NCI-H187 treated with DMSO at 0.1 percent for 48 hours (cell line): ENCODE results near the gene KIF5A.
"Not testable (repeated sequence)": the region's sequence is repeated elsewhere in the genome, so short reads cannot be mapped to it uniquely, and the experiment has no call there.

ENCODE experiments used
- DNase-seq: peaks from one replicate; lab custom pipeline; 2025; lab: John Stamatoyannopoulos, UW

Gene KIF5A

DNA sequence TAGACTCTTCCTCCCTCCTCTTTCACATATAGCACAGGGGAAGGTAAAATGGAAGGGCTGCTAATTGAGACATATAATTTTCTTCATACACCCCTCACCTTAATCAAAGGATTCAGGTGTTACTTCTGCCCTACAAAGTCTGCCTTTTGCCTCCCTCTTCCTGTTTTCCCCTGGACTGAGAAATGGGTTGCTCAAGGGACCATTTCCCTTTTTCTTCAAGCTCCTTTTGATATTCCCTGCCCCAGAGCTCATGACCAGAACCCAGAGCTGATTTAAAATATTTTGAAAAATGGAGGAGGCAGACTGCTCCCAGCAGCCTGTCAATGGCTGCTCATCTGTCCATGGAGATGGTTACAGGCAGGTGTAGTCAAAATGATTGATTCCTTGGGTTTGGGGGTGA, 34.8 kb downstream of the KIF5A start:
- no peak for DNase-seq

DNA sequence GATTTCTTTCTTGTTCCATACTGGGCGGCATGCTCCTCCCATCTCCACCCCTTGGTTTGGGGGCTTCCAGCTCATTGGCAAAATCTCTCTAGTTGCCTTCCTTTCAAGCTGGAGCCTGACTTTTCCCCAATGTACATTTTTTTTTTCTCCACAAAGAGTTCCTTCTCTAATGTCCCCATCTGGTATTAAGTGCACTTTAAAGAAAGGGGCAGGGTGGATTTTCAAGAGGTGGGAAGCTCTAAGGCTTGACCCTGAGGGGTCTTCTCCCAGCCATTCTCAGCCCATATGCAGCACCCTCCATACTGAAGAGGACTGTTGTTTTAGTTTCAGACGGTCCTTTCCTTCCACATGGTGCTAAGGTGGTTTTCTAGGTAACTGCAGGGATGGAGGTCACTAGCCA, 35.3 kb downstream of the KIF5A start:
- DNase-seq: no peak

DNA sequence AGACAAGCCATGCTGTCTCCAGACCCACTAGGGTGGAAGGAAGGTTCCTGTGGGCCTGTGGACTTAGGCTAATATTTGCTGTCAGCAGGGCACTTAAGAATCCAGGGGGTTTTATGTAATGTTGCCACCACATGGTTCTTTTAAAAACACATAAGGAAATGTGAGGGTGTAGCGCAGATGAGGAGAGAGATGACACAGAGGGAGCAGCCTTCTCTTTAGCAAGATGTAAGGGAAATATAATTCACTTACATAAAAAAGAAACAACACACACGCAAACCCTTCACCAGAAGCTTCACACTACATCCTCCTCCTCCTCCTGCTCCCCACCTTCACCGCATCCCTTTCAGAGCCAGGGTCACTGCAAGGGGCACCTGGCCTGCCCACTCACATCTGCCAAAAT, 36.3 kb downstream of the KIF5A start:
- no peak for DNase-seq

DNA sequence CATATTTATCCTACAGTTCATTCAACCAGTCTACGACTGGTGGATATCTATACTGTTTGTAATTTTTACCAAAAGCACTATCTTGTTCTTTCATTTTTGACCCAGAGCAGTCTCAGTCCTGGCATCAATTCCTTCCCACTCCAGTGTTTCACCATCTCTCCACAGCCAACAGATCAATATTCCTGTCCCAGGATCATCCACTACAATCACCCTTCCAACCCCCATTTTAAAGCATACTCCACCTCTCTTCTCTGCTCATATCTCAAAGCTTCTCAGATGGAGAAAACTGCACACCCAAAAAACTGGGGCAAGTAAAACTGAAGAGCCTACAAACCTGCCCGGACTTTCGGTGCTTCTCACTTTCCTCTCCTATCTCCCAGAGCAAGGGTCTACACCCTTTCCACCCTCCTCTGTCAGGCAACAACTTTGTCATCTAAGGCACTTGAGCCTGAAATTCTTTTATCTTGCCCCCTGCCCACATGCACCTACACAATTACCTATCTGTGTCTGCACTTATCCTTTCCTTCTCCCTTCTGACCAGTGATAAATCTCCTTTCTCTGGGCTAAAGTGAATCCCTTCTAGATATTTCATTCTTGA, 37.1 kb downstream of the KIF5A start:
- no peak for DNase-seq

DNA sequence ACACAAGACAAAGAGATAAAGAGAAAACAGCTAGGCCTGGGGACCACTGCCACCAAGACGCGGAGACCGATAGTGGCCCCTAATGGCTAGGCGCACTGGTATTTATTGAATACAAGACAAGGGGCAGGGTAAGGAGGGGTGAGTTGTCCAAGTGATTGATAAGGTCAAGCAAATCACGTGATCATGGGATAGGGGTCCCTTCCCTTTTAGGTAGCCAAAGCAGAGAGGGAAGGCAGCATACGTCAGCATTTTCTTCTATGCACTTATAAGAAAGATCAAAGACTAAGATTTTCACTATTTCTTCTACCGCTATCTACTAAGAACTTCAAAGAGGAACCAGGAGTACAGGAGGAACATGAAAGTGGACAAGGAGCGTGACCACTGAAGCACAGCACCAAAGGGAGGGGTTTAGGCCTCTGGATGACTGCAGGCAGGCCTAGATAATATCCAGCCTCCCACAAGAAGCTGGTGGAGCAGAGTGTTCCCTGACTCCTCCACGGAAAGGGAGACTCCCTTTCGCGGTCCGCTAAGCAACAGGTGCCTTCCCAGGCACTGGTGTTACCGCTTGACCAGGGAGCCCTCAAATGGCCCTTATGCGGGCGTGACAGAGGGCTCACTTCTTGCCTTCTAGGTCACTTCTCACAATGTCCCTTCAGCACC, 39.2 kb downstream of the KIF5A start:
- DNase-seq: not testable (repeated sequence)

DNA sequence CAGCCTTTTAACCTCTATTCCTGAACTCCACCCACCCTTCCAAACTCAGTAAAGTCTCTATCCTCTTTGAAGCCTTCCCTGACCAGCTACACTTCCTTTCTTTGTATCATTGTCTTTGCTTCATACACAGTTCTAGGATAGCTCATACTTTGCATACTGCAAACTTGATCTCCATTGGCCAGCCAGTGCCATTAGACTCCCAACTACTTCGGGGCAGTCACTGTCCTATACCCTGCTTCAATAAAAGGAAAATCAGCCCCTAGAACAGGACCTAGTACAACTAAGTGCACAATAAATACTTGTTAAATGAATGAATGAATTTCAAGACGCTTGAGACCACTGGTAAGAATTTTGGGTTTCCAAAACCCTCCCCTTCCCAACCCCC, 40.6 kb downstream of the KIF5A start:
- DNase-seq: no peak

DNA sequence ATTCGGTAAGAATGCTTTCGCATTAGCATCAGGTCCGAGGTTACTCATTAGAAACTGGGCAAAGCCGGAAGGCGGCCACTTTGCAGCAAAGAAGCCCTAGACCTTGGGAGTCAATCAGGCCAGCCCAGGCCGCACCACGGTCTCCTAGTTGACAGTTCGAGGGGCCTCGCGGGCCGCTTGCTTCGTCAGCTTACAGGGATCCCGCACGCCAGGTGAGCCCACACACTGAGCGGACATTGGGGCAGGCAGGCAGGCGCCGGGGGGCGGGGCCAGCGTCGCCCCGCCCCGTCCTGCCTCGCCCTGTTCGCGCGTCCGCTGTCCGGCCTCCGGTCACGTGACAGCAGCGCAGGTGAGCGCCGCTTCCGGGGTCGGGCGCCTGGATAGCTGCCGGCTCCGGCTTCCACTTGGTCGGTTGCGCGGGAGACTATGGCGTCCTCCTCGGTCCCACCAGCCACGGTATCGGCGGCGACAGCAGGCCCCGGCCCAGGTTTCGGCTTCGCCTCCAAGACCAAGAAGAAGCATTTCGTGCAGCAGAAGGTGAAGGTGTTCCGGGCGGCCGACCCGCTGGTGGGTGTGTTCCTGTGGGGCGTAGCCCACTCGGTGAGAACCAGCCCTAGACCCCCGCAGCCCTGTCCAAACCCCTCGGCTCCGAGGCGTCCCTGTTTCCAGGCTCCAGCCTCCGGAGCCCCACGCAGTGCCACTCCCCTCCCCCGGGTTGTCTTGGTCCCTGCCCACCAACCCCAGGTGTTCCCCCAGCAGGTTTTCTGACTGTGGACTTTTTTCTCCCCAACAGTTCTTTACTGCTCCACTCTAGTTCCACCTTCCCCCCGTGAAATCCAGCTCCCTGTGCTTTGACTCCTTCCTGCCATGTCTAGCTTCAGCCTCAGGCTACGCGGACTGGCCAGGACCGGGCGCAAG, 41.3 kb downstream of the KIF5A start, which contains the start of gene PIP4K2C:
TSS of gene PIP4K2C (plus strand) at position 329 of the 918 bp plus-strand sequence. CDS start at position 427, 98 bp downstream.
- peak; percentile 53 for DNase-seq

DNA sequence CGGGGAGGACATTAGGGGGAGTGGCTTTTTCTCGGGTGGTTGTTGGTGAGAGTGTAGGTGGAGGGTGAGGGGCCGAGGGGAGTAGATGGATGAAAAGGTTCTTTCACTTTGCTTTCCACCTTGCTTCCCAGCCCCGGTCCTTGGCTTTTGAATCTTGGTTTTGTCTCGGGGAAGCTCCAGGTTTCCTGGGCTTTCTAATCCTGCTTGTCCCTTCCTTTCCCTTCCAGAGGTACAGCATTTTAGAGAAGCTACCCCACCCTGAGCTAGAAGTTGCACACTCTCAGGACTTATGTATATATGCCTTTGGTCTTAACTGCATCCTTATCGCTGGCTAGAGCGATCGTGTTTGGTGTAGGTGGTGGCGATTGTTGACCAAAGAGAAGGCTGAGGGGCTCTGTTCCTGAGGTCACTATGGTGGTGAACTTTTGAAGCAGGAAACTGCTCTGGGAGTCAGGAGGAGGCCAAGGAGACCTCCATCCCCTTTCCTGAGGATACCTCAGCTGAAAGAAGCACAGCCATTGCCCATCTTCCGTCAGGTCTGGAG, 42.0 kb downstream of the KIF5A start:
- no peak for DNase-seq

DNA sequence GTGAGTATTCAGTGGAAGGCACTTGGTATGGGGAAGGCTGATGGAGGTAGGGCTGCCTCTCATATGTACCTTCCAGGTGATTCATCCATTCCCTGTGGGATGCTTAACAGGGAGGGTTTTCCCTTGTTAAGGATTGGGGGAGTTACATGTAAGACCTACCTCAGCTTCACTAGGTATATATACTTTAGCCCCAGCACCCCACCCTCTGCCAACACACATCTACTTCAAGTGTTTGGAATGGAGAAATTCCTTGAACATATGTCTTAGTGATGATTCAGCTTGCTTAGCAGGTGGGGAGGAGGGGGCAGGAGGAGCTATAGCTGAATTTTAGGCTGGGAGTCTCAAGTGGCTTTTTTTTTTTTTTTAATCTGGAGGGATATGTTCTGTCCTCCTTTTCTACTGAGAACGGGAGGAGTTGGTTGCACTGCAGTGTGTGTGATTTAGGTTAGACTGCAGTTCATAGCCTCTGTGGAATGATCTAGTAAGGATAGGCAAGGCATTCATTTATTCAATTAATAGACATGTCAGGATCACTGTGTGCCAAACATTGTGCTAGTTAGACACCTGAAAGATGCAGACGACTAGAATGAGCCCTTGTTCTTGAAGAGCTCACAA, 42.8 kb downstream of the KIF5A start:
- DNase-seq: no peak

DNA sequence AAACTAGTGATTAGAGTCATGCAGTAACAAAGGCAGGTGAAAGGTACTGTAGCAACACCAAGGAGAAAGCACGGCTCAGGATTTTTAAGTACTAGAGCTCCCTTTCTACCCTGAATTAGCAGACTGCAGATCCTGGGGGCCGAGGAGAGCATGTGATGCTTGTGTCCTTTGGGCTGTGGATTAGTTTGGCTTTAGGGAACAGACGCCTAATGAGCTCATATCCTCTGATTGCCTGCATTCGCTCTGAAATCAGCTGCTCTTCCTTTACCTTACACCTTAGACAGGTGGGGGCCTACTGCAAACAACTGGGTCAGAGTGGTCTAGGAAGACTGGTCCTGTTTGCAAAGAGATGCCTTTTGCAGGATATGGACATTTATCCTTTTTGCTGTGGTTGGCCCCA, 43.3 kb downstream of the KIF5A start:
- DNase-seq: no peak

DNA sequence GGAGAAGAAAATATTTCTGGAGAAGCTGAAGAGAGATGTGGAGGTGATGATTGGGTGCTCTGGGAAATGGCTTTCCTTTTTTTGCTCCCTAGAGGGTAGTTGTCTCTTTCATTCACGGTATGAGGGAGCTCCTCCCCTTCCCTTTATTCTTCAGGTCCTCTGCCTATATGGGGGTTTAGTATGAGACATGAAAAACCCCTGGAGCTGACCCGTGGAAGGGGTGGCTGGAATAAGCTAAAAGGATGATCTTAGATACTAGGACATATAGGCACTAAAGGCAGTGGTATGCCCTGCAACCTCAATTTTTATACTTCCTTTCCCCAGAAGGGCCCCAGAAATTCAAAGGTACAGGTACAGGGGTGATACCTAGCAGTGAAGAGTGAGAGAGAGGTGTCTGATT, 50.6 kb downstream of the KIF5A start:
- no peak for DNase-seq

DNA sequence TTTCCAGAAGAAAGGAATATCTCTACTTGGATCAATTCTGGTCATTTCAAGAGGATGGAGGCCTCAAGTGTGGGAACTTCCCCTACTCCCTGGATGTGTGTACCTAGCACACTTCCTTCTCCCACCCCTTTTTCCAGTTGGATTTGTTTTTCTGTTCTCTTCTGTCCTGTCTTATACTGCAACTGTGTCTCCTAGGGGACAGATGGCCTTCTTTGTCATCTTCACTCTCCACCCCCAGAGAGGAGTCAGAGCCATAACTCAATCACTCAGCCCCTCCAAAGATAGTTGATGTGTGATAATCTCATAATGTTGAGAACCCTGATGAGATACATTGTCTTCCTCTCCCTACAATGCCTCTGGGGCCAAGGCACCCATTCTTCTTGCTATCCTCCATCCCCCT, 52.7 kb downstream of the KIF5A start:
- DNase-seq: no peak

DNA sequence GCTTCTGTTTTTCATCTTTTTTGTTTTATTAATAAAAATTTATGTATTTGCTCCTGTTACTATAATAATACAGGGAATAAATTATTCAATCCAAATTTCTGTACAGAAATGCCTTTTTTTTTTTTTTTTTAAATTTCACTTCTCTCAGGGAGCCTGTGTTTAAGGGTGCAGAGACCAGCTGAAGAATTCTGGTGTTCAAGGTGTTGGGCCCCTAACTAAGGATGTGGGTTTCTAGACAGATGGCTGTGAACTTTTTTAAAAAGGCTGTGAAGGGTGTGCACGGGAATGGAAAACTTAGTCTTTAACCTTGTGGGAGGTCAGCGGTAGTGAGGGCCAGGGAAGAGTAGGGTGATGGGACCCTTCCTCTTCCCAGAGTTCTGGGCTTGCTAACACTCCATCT, 53.5 kb downstream of the KIF5A start:
- DNase-seq: no peak

DNA sequence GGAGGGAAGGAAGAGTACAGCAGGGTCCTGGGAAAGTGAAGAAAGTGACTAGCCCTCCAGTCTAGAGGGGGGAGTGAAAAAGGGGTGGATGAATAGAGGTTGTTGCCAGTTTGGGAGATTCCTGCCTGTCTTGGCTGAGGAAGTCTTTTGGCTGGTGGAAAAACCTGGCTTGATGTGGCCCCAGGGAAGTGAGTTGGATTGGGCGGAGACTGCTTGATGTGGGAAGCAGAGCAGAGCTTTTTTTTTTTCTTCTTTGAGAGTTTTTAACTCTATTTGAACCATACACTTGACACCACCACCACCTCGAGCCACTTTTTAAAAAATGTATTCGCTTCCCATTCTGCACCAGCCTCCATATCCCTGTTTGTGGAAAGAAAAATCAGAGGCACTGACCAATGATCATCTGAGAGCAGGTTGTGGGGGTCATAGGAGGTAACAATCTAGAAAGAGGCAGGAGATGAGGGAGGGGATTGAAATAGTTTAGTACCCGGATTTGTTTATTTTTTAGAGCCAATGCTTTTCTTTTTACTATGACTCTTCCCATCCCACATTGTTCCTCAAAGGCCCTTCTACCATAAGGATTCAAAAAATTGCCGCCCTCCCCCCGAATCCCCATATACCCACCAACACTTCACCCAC, 54.1 kb downstream of the KIF5A start:
- no peak for DNase-seq

DNA sequence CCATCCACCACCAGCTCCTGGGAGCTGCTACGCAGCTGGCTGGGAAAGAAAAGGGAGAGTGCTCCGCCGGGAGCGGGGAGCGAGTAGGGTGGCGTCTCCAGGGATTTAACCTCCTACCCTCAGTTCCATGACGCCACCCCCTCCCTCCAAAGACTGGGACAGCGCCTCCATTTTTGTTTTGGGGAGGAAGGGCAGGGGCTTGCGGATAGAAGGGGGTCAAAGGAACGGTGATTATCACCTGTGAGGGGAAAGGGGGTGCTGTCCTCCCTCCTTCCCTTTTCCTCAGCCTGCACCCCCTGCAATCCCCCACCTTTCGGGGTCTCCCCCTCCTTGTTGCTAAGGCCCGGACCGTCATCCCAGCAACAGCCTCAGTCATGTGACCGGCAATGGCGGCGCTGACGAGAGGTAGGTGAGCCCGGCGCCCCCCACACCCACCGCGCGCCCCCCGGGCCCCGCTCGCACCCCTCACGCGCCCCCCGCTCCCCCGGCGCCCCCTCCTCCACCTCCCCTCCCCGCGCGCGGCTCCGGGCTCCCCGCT, 54.7 kb downstream of the KIF5A start, which contains the start of gene DTX3:
TSS of gene DTX3 (plus strand) at position 371 of the 538 bp plus-strand sequence. CDS start 1,694 bp downstream, outside the sequence.
- no peak for DNase-seq

DNA sequence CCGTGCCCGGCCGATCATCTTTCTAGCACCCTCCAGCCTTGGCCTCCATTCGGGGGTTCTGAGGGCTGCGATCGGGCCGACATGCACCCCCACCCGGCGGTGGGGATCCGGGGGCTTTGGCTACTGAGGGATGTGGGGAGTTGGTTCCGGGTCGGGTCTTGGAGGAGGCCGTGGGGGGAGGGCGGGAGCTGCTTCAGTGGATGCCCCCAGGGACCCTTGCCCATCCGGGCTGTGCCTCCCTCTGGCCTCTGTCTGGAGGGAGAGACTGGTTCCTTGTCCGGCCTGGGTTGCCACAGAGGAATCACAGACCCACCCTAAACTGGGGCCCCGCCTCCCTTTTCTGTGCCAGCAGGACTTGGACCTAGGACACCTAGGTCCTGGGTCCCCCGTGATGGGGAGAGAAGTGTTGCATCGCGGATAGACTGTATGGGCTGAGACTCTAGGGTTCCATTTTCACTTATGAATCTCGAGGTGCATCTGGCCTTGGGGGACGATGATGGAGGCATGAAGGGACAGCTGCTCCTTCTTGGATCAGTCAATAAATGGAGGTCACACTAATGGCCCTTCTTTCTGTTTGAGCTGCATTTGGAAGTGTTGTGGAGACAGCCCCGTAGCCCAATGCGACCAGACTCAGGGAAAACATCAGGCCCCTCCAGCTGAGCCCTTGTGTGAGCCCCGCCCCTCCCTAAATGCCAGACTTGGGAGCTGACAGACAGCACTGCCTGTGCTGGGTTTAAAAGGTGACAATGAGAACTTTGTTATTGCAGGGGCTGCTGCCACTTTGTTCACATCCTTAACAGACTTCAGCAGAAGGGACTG, 55.4 kb downstream of the KIF5A start:
- DNase-seq: no peak

DNA sequence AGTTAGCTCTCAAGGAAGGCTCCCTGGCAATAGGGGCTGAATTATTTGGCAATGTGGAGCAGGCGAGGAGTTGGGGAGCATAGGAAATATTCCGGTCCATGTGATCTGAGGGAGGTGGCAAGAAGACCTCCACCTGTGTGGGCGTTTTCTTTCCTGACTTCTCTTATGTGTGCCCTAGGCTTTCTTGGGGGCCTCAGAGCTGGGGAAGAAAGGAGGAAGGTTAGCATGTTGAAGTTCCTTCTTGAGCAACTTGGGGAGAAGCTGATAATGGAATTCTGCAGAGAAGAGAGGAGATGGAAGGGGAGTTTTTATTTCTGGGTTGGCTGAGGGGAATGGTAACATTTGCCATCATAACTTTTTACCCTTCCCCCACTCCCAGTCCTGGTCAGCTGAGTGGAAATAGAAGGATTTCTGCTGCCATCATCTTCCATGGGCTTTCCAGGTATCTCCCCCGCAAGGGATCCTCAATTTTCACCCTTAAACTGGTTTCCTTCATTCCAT, 56.0 kb downstream of the KIF5A start:
- no peak for DNase-seq

DNA sequence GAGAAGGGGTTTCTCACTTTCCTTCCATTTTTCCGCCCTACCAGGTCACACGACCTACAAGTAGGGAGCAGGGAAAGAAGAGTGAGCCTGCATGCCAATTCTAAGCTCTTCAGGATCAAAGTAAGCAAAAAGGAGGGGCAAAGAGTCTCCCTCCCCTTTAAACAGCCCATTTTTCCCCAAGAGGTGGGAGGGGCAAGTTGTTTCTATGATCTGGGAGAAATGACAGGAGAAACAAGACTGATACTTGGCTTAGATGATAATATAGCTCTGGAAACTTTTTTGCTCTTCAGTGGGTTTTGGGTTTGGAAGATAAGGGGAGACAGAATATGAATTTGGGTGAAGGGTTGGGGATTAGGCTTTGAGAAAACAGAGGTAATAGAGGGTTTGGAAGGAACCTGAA, 56.6 kb downstream of the KIF5A start:
- no peak for DNase-seq

DNA sequence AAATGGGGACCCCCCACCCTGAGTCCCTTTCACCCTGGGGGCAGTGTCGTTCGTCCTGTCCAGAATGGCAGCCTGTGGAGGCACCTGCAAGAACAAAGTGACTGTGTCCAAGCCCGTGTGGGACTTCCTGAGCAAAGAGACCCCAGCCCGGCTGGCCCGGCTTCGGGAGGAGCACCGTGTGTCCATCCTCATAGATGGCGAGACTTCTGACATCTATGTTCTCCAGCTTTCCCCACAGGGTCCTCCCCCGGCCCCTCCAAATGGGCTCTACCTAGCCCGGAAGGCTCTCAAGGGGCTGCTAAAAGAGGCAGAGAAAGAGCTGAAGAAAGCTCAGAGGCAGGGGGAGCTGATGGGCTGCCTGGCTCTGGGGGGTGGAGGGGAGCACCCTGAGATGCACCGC, 57.0 kb downstream of the KIF5A start:
- DNase-seq: no peak

DNA sequence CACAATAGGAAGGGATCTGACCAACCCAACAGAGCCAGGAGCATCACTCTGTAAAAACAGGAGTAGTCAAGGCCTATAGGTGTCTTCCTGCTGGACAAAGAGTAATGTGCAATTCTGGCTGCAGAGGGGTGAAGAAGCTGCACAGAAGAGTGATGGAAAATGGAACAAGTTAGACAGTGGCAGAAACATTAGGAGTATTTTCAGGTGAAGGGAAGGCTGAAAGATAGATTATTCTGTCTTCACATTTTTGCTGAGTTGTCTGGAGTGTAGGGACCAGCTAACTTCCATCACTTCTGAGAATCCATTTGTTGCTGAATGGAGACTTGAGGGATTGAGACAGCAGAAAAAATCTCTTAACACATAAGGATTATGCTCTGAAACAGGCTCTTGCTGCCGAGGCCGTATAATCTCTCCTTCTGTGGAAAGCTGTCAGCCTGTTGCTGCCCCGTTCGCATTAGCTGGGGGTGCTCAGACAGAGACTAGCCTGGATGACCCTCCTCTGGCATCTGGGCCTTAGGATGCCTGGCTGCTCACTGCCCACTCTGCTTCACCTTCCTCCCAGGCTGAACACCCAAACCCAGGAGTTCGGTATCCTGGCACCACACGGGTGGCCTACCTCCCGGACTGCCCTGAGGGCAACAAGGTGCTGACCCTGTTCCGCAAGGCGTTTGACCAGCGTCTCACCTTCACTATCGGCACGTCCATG, 58.3 kb downstream of the KIF5A start:
- DNase-seq: no peak
